Measurements from ENCODE around the gene RIC8B. TPM values are rescaled to one million over a fixed set of nuclear protein-coding genes. Genes with fewer than 3 reads are reported as not detected.
A peak's percentile ranks its signal among the peaks of the same experiment; 100 is the strongest.

RIC8B gene
- total RNA-seq, 1 donor from 2014 or later, result 28.6 TPM

DNA sequence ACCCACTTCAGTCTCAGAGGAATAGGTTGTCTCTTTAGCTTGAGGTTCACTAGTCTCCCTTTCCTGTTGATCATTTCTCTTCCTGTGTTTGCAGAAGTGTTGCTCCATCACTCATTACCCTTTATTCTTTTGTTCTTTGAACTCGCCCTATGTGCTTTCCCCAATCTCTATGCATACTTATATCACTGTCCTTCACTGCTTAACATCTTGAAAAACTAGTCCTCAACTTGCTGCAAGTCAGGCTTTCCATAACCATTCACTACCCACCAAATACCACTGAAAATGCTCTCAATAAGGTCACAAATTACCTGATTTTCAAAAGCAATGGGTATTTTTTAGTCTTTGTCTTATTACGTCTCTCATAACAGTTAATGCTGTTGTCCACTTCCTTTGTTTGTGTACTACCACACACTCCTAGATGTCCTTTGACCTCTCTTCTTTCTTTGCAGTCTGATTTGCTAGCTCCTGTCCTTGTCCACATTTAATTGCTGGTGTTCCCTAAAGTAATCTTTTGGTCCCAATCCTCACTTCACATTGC lies 80.8 kb downstream of the RIC8B start:
- intact Hi-C loops (cut with micrococcal nuclease), result no loop called here
- no peak for ATAC-seq
- no peak for DNase-seq

DNA sequence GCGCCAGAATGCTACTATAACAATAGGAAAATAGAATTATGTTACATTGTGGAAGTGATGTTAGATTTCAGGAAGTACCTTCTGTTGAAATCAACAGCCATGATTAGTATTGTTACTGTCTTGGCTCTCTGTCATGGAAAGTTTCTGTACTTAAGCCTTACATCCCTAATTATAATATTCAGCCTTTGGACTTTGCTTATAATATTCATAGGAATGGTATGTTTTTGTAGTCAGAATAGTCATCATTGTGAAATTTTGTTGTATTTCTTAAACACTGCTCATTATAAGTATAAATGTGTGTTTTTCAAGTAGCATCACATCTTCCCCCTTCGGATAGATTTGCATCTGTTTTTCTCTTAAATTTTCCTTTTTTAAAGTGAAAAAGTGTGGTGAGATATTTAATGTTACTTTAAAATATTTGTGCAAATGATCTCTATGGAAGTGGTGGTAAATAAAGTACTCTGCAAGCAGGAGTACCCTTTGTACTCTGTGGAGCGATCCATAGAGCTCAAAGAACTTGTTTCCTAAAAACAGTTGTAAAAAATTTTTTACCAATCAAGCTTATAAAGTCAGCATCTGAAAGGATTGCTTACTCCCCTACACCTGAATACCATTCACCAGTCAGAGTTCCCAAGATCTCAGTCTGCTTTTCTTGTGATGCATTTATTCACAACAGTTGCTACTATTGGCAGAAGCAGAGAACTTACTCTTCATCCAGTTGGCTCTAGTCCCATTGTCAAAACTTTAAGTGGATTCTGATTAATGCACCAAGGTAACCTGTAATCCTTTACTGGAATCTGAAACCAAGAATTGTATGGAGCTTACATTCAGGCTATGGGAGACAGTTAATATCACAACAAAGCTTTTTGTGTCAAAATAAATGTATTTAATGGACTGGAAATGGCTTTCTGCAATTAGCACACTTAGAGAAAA lies 87.8 kb downstream of the RIC8B start:
- intact Hi-C loops (cut with micrococcal nuclease), result no loop called here
- ATAC-seq (peak; percentile 13), DNase-seq (no peak)

DNA sequence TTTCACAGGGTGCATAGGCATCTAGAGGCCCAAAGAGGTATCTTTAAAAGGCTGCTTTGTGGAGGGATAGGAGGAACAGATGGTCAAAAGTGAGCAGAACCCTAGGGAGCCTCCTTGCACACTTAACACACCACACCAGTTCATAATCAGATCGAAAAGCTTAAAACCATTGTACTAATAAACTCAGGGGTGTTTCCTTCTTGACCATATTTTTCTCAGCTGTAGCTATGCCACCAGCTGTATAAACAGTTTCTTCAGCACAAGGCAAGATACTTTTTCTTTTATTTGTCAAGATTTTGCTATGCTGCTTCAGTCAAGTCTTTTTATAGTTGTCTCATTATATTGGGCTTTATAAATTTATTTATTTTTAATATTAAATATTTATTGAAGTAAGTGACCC lies 88.7 kb downstream of the RIC8B start:
- ATAC-seq, result no peak
- DNase-seq, result no peak
- intact Hi-C loops (cut with micrococcal nuclease), result no loop called here

DNA sequence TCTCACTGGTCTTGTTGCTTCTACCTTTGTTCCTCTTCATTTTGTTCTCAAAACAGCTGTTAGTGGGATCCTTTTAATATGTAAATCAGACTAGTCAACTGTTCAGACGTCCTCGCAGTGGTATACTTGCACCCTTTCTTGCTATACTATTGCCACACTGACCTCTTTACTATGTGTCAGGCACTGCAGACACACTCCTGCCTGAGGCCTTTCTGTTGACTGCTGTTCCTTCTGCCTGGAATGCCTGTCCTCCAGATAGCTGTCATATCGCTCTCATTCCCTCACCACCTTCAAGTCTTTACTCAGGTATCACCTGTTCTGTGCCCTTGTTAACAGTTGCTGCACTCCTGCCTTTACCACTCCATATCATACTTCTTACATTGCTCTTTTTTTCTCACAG lies 91.2 kb downstream of the RIC8B start:
- DNase-seq (no peak), ATAC-seq (no peak)
- intact Hi-C loops (cut with micrococcal nuclease), result no loop called here

DNA sequence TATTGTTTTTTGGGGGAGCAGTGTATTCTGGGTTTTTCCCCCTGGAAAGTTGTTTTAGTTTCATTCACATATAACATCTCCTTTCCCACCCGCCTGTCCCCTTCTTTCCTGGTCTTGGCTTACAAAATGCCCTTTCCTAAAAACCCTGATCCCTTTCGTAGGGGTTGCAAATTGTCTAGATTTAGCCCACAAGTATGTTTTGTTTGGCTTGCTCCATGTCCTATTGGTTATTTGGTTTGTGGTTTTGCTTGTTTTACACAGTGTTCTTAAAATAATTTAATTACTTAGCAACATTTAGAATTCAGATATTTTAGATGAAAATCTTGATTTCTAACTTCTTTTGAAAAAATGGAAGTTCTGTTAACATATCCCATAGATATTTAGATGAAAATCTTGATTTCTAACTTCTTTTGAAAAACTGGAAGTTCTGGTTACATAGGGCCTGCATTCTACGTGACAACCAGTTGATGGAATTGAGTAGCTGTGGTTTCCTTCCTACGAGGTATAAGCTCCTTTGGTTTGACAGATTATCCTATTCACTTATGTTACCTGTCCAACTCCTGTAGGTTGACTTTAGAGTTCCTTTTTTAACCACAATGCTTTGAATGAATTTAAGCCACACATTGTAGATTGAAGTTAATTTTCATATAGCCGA lies 92.1 kb downstream of the RIC8B start:
- intact Hi-C loops (cut with micrococcal nuclease), result no loop called here
- DNase-seq, result no peak

DNA sequence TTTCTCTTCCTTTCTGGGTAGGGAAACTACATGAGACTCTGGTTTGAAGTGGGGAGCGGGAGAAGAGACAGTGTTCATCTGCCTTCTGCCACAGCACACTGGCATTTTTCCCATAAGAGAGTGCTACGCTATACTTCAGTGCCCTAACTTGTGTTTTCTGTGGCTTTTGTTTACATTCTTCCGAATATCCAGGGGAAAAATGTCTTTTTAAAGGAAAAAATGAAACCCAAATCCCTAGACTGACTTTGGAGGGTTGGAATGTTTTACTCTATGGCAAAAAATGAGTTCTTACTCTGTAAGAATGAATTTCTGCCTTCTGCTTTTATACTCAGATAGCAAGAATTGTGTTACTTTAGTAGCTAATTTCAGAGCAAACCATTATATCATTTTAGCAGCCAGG lies 93.2 kb downstream of the RIC8B start:
- intact Hi-C loops (cut with micrococcal nuclease), result no loop called here
- no peak for ATAC-seq
- DNase-seq, result no peak

More for the DNA sequence above, 92.1 kb downstream of the RIC8B start:
- no peak for ATAC-seq

DNA sequence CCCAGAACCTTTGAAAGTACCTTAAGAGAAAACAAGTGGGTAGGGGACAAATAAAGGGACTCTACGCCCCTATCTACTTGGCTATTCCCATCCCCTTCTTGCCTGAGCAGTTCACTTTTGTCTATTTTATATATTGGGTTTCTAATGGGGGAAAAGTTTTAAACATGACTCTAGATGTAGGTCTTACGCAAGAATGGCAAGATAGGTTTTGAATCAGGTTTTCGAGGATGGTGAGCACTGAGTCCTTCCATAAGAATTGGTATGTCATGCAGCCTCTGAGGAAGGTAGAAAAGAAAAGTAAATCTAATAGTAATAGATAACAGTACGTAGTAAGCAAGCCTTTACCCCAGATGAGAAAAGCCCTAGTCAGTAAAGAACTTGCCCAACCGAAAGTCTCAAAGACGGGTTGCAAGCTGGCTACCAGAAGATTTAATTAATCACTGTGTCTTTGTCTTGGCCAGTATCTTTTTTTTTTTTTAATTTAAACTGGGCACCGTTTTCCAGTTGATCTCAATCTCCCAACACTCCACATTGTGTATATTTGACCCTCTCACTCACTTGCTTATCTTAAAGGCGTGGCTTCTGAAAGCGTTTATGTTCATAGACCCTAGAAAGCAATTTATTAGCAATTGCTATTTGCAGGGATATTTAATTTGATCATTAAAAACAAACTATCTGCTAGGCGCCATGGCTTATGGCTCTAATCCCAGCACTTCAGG lies 94.7 kb downstream of the RIC8B start:
- ATAC-seq, result no peak
- intact Hi-C loops (cut with micrococcal nuclease), result no loop called here
- DNase-seq, result no peak

DNA sequence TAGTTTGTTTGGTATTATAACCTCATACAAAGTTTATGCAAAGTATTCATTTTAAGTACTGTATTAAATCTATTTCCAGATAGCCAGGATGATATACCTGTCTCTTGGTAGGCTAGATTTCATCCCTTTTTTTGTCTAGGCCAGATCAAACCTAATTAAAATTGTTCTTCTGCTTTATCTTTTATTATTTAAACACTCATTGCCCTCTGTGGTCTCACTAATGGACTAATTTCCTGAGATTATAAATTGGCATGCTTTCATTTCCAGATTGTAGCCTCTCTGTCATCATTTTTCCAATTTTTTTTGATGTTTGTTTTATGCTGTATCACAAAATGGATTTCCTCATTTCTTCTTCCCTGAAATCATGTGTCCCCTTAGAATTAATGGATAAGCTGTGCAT lies 95.6 kb downstream of the RIC8B start:
- DNase-seq (no peak), ATAC-seq (no peak)
- intact Hi-C loops (cut with micrococcal nuclease), result no loop called here

DNA sequence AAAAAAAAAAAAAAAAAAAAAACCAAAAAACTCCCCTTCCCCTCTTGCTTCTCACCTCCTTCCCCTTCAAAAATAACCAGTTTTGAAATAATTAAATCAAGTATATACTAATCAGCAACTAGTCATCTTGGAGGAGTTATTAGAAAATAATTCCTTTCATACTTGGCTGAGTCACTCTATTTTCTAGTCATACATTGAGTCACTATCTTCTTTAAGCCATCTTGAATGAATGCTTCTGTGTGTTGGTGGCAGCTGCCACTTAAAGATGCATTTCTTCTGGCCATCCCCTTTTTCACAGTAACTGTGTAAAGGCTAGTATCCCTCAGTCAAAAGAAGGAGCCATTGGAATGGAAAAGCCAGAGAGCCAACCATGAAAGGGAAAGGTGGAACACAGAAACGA lies 97.0 kb downstream of the RIC8B start:
- ATAC-seq (no peak), DNase-seq (no peak)
- intact Hi-C loops (cut with micrococcal nuclease), result no loop called here

DNA sequence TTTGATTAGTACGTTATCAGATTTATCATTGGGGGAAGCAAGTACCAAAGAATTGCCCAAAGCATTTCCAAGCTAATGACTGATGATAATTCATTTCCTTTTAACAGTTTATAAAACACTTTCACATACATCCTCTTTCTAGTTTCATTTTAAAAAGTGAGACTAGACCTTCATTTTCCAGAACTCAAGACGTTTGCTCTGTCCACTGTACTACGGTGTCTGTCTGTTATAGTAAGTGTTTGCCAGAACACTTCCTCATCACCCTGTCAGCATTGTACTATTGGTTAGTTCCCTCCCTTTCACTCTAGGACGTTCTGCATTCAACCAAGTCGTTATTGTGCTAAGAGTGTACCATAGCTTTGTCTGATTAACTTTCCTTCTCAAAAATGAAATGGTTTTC lies 99.5 kb downstream of the RIC8B start:
- ATAC-seq (no peak), DNase-seq (no peak)
- intact Hi-C loops (cut with micrococcal nuclease), result no loop called here

DNA sequence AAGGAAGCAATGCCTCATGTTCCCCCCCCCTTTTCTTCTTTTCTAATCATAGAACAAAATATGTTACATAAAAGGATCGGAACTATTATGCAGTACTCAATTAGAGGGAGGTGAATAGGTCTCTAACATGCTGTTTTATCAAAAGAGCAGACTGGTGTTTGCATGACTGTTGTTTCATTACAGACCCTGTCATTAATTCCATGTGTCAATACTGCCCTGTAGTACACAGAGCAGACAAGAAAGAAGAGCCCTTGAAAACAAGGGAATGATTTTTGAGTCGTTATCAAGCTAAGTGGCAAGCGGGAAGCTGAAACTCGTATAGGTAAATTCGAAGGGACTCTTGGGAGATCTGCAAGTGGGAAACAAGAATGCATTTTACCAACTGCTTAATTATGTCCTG lies 104.3 kb downstream of the RIC8B start:
- intact Hi-C loops (cut with micrococcal nuclease), result no loop called here
- ATAC-seq (no peak), DNase-seq (no peak)

DNA sequence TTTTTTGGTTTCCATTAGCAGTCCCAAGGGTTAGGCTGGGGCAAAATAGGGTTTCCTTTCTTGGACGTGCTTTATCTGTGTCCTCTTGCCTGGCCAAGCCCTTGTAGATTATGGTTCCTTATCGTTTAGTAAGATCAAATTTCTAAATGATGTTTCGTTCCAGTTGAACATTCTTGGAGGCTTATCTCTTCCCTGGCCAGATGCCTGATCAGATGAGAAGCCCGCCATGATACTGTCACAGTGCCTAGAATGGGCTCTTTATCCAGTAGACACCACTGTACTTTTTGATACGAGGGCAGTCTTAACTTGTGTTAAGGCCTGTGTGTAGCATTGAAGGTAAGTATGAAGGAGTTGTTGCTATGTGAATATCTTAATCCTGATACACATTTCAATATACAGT lies 105.1 kb downstream of the RIC8B start:
- DNase-seq (no peak), ATAC-seq (no peak)
- intact Hi-C loops (cut with micrococcal nuclease), result no loop called here

DNA sequence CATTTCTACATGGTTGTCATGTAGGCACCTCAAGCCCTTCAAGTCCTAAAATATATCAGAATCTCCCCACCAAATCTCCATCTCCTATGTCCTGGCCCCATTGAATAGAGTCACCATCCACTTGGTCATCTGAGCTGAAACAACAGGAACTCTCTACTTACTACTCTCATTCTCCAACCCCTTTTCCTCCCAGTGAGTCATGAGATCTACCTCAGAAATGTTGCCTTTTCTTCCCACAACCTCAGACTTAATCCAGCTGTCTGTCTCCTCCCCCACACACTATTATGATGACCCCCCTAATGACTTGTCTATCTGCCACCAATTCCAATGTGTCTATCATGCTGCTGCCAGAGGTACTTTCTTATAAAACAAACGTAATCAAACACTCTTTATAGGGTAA lies 108.9 kb downstream of the RIC8B start:
- ATAC-seq (no peak), DNase-seq (no peak)
- intact Hi-C loops (cut with micrococcal nuclease), result no loop called here

DNA sequence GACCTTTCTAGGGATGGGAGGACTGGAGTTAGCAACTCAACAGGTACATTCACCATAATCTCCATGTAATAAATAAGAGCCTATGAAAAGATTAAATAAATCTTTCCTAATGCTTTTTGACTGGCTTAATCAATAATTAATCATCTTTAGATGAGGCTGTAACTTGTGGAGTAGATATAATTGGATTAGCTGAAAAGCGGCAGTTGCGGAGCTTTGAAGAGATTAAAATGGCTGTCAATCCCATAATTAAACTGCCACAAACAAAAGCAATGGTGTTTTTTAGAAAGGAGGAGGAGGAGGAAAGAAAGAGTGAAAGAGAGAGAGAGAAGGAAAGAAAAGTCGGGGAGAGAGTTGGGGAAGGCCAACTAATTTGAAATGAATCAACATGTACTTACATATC lies 110.5 kb downstream of the RIC8B start:
- DNase-seq (no peak), ATAC-seq (no peak)
- intact Hi-C loops (cut with micrococcal nuclease), result no loop called here

DNA sequence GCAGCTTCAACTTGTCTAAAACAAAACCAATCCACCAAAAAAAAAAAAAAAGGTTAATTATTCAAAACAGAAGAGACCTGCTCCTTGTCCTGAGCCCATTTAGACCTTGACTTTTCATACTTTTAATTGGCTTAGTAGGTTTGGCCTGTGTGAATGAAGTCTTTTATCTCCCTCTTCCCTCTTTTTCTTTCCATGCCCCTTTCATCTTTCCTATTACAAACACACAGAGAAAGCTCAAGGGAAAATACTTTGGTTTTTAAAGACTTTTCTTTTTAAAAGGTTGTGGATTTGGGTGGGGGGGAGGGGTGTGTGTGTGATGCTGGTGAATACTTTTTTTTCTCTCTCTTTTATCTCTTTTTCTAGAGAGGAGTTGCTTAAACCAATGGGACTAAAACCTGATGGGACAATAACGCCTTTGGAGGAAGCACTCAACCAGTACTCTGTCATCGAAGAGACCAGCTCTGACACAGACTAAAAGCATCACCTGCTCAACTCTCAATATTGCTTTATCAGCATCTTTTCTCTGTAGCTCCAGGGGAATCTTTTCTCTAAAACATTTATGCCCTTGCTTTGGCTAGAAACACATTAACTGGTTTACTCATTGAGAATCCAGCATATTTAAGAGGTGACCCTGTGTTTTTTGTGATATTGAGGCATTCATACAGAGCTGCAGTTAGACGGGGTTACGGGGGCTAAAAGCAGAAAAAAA lies 111.2 kb downstream of the RIC8B start:
- intact Hi-C loops (cut with micrococcal nuclease), result no loop called here
- DNase-seq, result no peak

DNA sequence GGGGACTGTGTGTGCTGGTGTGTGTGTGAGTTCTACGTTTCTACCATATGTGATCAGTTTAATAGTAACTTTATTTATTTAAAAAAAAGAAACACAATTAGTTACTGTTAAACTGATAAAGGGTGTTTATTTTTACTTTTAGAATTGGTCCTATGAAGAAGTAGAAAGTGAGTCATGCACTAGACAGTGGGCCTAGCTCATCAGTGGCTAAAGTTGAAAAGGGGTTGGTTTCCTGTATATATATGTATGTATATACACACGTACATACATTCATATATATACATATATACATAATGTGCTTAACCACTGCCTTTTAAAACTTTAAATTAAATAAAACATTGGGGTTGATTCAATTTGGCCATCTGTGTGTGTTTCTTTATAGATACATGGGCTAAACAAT lies 112.5 kb downstream of the RIC8B start:
- ATAC-seq (no peak), DNase-seq (no peak)
- intact Hi-C loops (cut with micrococcal nuclease), result no loop called here

More for the DNA sequence above, 111.2 kb downstream of the RIC8B start:
- no peak for ATAC-seq

DNA sequence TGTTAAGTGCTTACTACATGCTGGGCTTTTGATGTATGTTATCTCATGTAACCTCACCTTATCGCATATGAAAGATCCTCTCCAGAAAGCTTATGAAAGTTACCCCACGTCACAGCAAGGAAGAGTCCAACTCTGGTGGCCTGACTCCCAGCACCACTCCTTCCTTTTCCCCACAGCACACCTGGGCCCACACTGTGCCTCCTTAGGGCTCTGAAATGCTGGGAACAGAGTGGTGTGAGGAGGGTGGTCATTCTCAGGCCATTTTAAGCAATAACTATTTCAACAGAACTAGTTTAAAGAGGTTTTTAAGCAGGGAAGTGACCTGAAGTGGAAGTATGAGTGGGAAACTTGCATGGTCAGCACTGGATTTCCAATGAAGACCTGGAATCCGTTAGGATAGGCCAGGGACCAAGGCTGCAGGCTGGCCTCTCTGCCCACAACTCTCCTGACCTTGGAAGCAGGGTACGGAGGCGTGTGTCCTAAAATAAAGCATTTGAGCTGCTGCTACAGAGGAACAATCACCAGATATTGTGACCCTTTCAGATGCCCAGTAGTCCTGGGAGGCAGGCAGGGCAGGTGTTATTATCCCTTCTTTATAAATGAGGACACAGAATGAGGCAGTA lies 114.0 kb downstream of the RIC8B start:
- intact Hi-C loops (cut with micrococcal nuclease), result no loop called here
- ATAC-seq (peak; percentile 51), DNase-seq (no peak)

DNA sequence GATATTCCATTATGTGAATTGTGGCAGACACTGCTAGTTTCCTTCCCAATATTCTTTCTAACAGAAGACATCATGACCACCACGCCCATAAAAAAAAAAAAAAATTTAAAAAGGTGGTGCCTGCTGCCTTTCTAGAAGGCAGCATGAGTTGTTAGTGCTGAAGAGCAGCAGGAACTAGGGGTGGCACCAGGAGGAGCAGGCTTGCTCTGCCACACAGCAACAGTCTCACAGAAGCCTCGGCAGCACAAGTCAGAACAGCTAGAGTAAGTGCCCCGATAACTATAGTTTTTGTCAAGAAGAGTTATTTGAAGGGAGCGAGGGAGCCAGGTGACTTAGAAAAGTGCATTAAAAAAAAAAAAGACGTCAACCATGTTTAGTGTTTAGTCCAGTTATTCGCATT lies 114.8 kb downstream of the RIC8B start:
- ATAC-seq (no peak), DNase-seq (no peak)
- intact Hi-C loops (cut with micrococcal nuclease), result no loop called here

All from left ventricle myocardium superior (tissue), 1 donor.